Measurements from ENCODE around the gene LMLN. TPM values are rescaled to one million over a fixed set of nuclear protein-coding genes. Genes with fewer than 3 reads are reported as not detected.
"Not testable (repeated sequence)": the region's sequence is repeated elsewhere in the genome, so short reads cannot be mapped to it uniquely, and the experiment has no call there.

LMLN gene
- total RNA-seq, 1 donor from 2014 or later, result 4.3 TPM

GRCh38 chr3:198046120-198046857 is 86.3 kb downstream of the LMLN start:
- H3K4me1 Mint-ChIP-seq (ENCODE audit: low read depth), result no peaks in the 10 kb centered on the region
- no peak overlapping the region for H3K27ac Mint-ChIP-seq
- H3K36me3 Mint-ChIP-seq (ENCODE audit: low read depth), result no peaks in the 10 kb centered on the region
- no peaks in the 10 kb centered on the region for H3K27me3 Mint-ChIP-seq (ENCODE audit: low read depth)
- intact Hi-C loops (cut with micrococcal nuclease), result no loop called here
- DNase-seq (ENCODE audit: low spot score), result no peak
- H3K4me3 Mint-ChIP-seq (ENCODE audit: low read depth), result no peak overlapping the region
- H3K9me3 Mint-ChIP-seq, result no peaks in the 10 kb centered on the region

GRCh38 chr3:198048445-198048844 is 88.4 kb downstream of the LMLN start:
- H3K4me1 Mint-ChIP-seq (ENCODE audit: low read depth), result no peaks in the 10 kb centered on the region
- intact Hi-C loops (cut with micrococcal nuclease), result no loop called here
- H3K4me3 Mint-ChIP-seq (ENCODE audit: low read depth), result no peak overlapping the region
- no peak for DNase-seq (ENCODE audit: low spot score)
- H3K27me3 Mint-ChIP-seq (ENCODE audit: low read depth), result no peaks in the 10 kb centered on the region
- no peak overlapping the region for H3K27ac Mint-ChIP-seq
- no peaks in the 10 kb centered on the region for H3K9me3 Mint-ChIP-seq
- no peaks in the 10 kb centered on the region for H3K36me3 Mint-ChIP-seq (ENCODE audit: low read depth)

- no peak for DNase-seq (ENCODE audit: low spot score)
- no peaks in the 10 kb centered on the region for H3K4me1 Mint-ChIP-seq (ENCODE audit: low read depth)
- H3K27me3 Mint-ChIP-seq (ENCODE audit: low read depth), result peaks cover 2% of the 10 kb centered on the region
- H3K36me3 Mint-ChIP-seq (ENCODE audit: low read depth), result no peaks in the 10 kb centered on the region
- H3K27ac Mint-ChIP-seq, result no peak overlapping the region
- no peak overlapping the region for H3K4me3 Mint-ChIP-seq (ENCODE audit: low read depth)
- H3K9me3 Mint-ChIP-seq, result no peaks in the 10 kb centered on the region
- intact Hi-C loops (cut with micrococcal nuclease), result no loop called here
These were observed 91.8 kb downstream of the LMLN start for GRCh38 chr3:198051836-198052235.

- not testable (repeated sequence) for H3K9me3 Mint-ChIP-seq; H3K4me3 Mint-ChIP-seq (ENCODE audit: low read depth); H3K27ac Mint-ChIP-seq
These were observed 93.4 kb downstream of the LMLN start for GRCh38 chr3:198053462-198053861.

GRCh38 chr3:198061119-198062067 is 101.4 kb downstream of the LMLN start:
- Mint-ChIP-seq H3K27me3 (ENCODE audit: low read depth) (peaks cover 3% of the 10 kb centered on the region), H3K27ac (no peak overlapping the region), H3K9me3 (no peaks in the 10 kb centered on the region), H3K4me1 (ENCODE audit: low read depth) (peaks cover 8% of the 10 kb centered on the region), H3K36me3 (ENCODE audit: low read depth) (peaks cover 4% of the 10 kb centered on the region), H3K4me3 (ENCODE audit: low read depth) (no peak overlapping the region)
- DNase-seq (ENCODE audit: low spot score), result no peak
- intact Hi-C loops (cut with micrococcal nuclease), result no loop called here

More at GRCh38 chr3:198053462-198053861, 93.4 kb downstream of the LMLN start:
- H3K27me3 Mint-ChIP-seq (ENCODE audit: low read depth); DNase-seq (ENCODE audit: low spot score); intact Hi-C loops (cut with micrococcal nuclease); H3K36me3 Mint-ChIP-seq (ENCODE audit: low read depth); H3K4me1 Mint-ChIP-seq (ENCODE audit: low read depth): not testable (repeated sequence)

- Mint-ChIP-seq H3K27ac (no peak overlapping the region), H3K9me3 (no peaks in the 10 kb centered on the region), H3K4me1 (ENCODE audit: low read depth) (peaks cover 8% of the 10 kb centered on the region), H3K27me3 (ENCODE audit: low read depth) (peaks cover 3% of the 10 kb centered on the region), H3K4me3 (ENCODE audit: low read depth) (no peak overlapping the region), H3K36me3 (ENCODE audit: low read depth) (peaks cover 4% of the 10 kb centered on the region)
- no peak for DNase-seq (ENCODE audit: low spot score)
- intact Hi-C loops (cut with micrococcal nuclease), result no loop called here
These were observed 102.0 kb downstream of the LMLN start for GRCh38 chr3:198062068-198062465.

GRCh38 chr3:198064420-198064819 is 104.4 kb downstream of the LMLN start:
- intact Hi-C loops (cut with micrococcal nuclease), result no loop called here
- no peak overlapping the region for H3K4me3 Mint-ChIP-seq (ENCODE audit: low read depth)
- H3K27me3 Mint-ChIP-seq (ENCODE audit: low read depth), result no peaks in the 10 kb centered on the region
- H3K36me3 Mint-ChIP-seq (ENCODE audit: low read depth), result peaks cover 4% of the 10 kb centered on the region
- no peak overlapping the region for H3K27ac Mint-ChIP-seq
- DNase-seq (ENCODE audit: low spot score), result no peak
- H3K9me3 Mint-ChIP-seq, result no peaks in the 10 kb centered on the region
- H3K4me1 Mint-ChIP-seq (ENCODE audit: low read depth), result peaks cover 8% of the 10 kb centered on the region

GRCh38 chr3:198065897-198066296 is 105.9 kb downstream of the LMLN start:
- Mint-ChIP-seq H3K4me1 (ENCODE audit: low read depth) (peaks cover 10% of the 10 kb centered on the region), H3K27ac (no peak overlapping the region), H3K36me3 (ENCODE audit: low read depth) (peaks cover 4% of the 10 kb centered on the region)

GRCh38 chr3:198067416-198067815 is 107.4 kb downstream of the LMLN start:
- no peak for DNase-seq (ENCODE audit: low spot score)
- Mint-ChIP-seq H3K9me3 (no peaks in the 10 kb centered on the region), H3K4me3 (ENCODE audit: low read depth) (no peak overlapping the region), H3K36me3 (ENCODE audit: low read depth) (no peaks in the 10 kb centered on the region), H3K27ac (no peak overlapping the region), H3K27me3 (ENCODE audit: low read depth) (no peaks in the 10 kb centered on the region), H3K4me1 (ENCODE audit: low read depth) (peaks cover 22% of the 10 kb centered on the region)
- intact Hi-C loops (cut with micrococcal nuclease), result no loop called here

More at GRCh38 chr3:198065897-198066296, 105.9 kb downstream of the LMLN start:
- Mint-ChIP-seq H3K4me3 (ENCODE audit: low read depth) (no peak overlapping the region), H3K9me3 (no peaks in the 10 kb centered on the region), H3K27me3 (ENCODE audit: low read depth) (no peaks in the 10 kb centered on the region)
- DNase-seq (ENCODE audit: low spot score), result no peak
- intact Hi-C loops (cut with micrococcal nuclease), result no loop called here

- Mint-ChIP-seq H3K36me3 (ENCODE audit: low read depth) (no peaks in the 10 kb centered on the region), H3K9me3 (no peaks in the 10 kb centered on the region), H3K4me1 (ENCODE audit: low read depth) (peaks cover 22% of the 10 kb centered on the region), H3K27me3 (ENCODE audit: low read depth) (no peaks in the 10 kb centered on the region), H3K4me3 (ENCODE audit: low read depth) (no peak overlapping the region), H3K27ac (no peak overlapping the region)
- intact Hi-C loops (cut with micrococcal nuclease), result no loop called here
- DNase-seq (ENCODE audit: low spot score), result no peak
These were observed 110.9 kb downstream of the LMLN start for GRCh38 chr3:198070871-198071270.

- Mint-ChIP-seq H3K27ac (peak overlapping the region; percentile 84), H3K27me3 (ENCODE audit: low read depth) (peaks cover 2% of the 10 kb centered on the region), H3K9me3 (no peaks in the 10 kb centered on the region), H3K36me3 (ENCODE audit: low read depth) (no peaks in the 10 kb centered on the region), H3K4me3 (ENCODE audit: low read depth) (peak overlapping the region; percentile 5), H3K4me1 (ENCODE audit: low read depth) (peaks cover 24% of the 10 kb centered on the region)
- intact Hi-C loops (cut with micrococcal nuclease), result loop anchor here (1.0 kb wide), 3 partner anchors 9 to 165 kb away; partner anchors contain the start of gene LMLN
- DNase-seq (ENCODE audit: low spot score), result peak; percentile 48
These were observed 111.7 kb downstream of the LMLN start for GRCh38 chr3:198071602-198072287.

GRCh38 chr3:198076722-198077308 is 116.8 kb downstream of the LMLN start:
- intact Hi-C loops (cut with micrococcal nuclease), result no loop called here

More at GRCh38 chr3:198076722-198077308, 116.8 kb downstream of the LMLN start:
- Mint-ChIP-seq H3K27ac (no peak overlapping the region), H3K36me3 (ENCODE audit: low read depth) (no peaks in the 10 kb centered on the region), H3K4me3 (ENCODE audit: low read depth) (no peak overlapping the region), H3K4me1 (ENCODE audit: low read depth) (peaks cover 23% of the 10 kb centered on the region), H3K9me3 (peaks cover 1% of the 10 kb centered on the region), H3K27me3 (ENCODE audit: low read depth) (peaks cover 8% of the 10 kb centered on the region)
- no peak for DNase-seq (ENCODE audit: low spot score)

Measured in activated T-helper 2 cell treated with anti-CD3 and anti-CD28 coated beads, Interferon-gamma antibody, Interleukin-2, Interleukin-4, amounts not matched to agents 10 μg/mL and 5 μg/mL and 100 μg/mL, durations not matched to agents 14 hours and 24 hours and 36 hours (primary cell).